K562 (cell line): ENCODE data around the gene GPRC5B. TPM values are rescaled to one million over a fixed set of nuclear protein-coding genes. Genes with fewer than 3 reads are reported as not detected.

ENCODE experiments used
- BCLAF1 ChIP-seq, 2 experiments: fragments of 450-650 bp in 1 of 2; IDR thresholded peaks; 2 replicates each; pipeline ENCODE4 v1.6.1; 2011 to 2017; ENCODE audit warnings: low read depth in 2 of 2, antibody characterized with exemption in 1 of 2, borderline replicate concordance in 1 of 2, low read length in 1 of 2, mild to moderate bottlenecking in 1 of 2, mixed read lengths in 1 of 2; ENCODE audit not compliant: control insufficient read depth in 1 of 2
- CTCF ChIP-seq, 3 experiments: IDR thresholded peaks in 2 of 3; conservative IDR thresholded peaks in 1 of 3; 2 replicates each; pipeline ENCODE4 v1.5.1; 2011 to 2012; ENCODE audit warnings: low read length in 3 of 3, mild to moderate bottlenecking in 3 of 3, control low read depth in 2 of 3, improper control_type of control experiment in 1 of 3, inconsistent platforms in 1 of 3, low read depth in 1 of 3, mixed read lengths in 1 of 3, moderate library complexity in 1 of 3; ENCODE audit not compliant: insufficient read depth in 2 of 3
- E2F8 ChIP-seq: fragments of 450-650 bp; IDR thresholded peaks from 2 replicates; pipeline ENCODE4 v1.7.1; 2018; ENCODE audit warnings: mild to moderate bottlenecking, low read depth; ENCODE audit not compliant: partially characterized antibody
- FOXK2 ChIP-seq, 2 experiments: fragments of 450-650 bp; IDR thresholded peaks in 1 of 2; conservative IDR thresholded peaks in 1 of 2; 2 replicates each; pipeline ENCODE4 v1.6.1; 2016; ENCODE audit warnings: low read depth in 2 of 2, mild to moderate bottlenecking in 1 of 2
- KDM1A ChIP-seq, 2 experiments: fragments of 450-650 bp; IDR thresholded peaks; 2 replicates each; pipeline ENCODE4 v1.6.1; 2016; ENCODE audit warnings: mild to moderate bottlenecking in 2 of 2
- RCOR1 ChIP-seq, 2 experiments: IDR thresholded peaks; 2 replicates each; pipeline ENCODE4 v1.6.1; 2012; ENCODE audit warnings: low read depth in 2 of 2, low read length in 2 of 2, borderline replicate concordance in 1 of 2, improper control_type of control experiment in 1 of 2
- SMAD2 ChIP-seq: fragments of 150-350 bp; IDR thresholded peaks from 2 replicates; pipeline ENCODE4 v1.6.1; 2014; ENCODE audit warnings: low read depth, mild to moderate bottlenecking, low read length
- TSC22D4 ChIP-seq: fragments of 450-650 bp; IDR thresholded peaks from 2 replicates; pipeline ENCODE4 v1.6.1; 2016; ENCODE audit warnings: missing genetic modification characterization, missing biosample characterization, control low read depth
- YY1 ChIP-seq, 3 experiments: IDR thresholded peaks; 2 replicates each; pipeline ENCODE4 v1.6.1; 2011; ENCODE audit warnings: low read length in 2 of 3, mild to moderate bottlenecking in 2 of 3, moderate library complexity in 2 of 3, borderline replicate concordance in 1 of 3, control low read depth in 1 of 3, low read depth in 1 of 3; ENCODE audit not compliant: insufficient read depth in 3 of 3, insufficient replicate concordance in 2 of 3, control insufficient read depth in 1 of 3, insufficient read length in 1 of 3; ENCODE audit errors: extremely low read depth in 1 of 3
- polyA plus RNA-seq, 8 experiments: library from polyadenylated mRNA; depleted of rRNA in 4 of 8; stranded (reverse) in 5 of 8; unstranded in 3 of 8; fragments of >200 nt; fragmentation: Nextera tagmentation in 2 of 8; fragmentation: Illumina TruSeq in 1 of 8; extraction: Ambion mirVana in 2 of 8; extraction: Trizol in 1 of 8; gene quantifications; 2 replicates each; pipeline versions ENCODE4 v1.2.1 to v1.2.3, GENCODE V29; 2011 to 2014; ENCODE audit warnings: inconsistent platforms in 1 of 8, missing spikeins in 1 of 8
- total RNA-seq, 7 experiments: library from RNA; depleted of rRNA in 6 of 7; stranded (reverse); fragments of >200 nt in 6 of 7; fragmentation: Illumina TruSeq in 2 of 7; extraction: Trizol in 2 of 7; gene quantifications; 2 replicates each; pipeline versions ENCODE4 v1.2.1 to v1.2.3, GENCODE V29; 2011 to 2021; ENCODE audit warnings: low replicate concordance in 1 of 7
- TF ChIP-seq, protein P1 (sequence below): fragments of 250-450 bp; sonication (Bioruptor Pico); IDR thresholded peaks from 2 replicates; pipeline ENCODE4 v1.5.0; 2020; ENCODE audit warnings: mild to moderate bottlenecking, borderline replicate concordance
- TF ChIP-seq, protein P2 (sequence below): fragments of 450-650 bp; formaldehyde crosslinking; IDR thresholded peaks from 2 replicates; pipeline ENCODE4 v1.4.0; 2020; ENCODE audit warnings: mild to moderate bottlenecking, moderate library complexity

GPRC5B gene
- total and polyA plus RNA-seq, 9 of the 15 experiments (the other 6 are each of a cell fraction or from before 2014, with no cell fraction given), result 0.65 to 5.5 (median 1.3) TPM

- TF ChIP-seq, protein P1, sequence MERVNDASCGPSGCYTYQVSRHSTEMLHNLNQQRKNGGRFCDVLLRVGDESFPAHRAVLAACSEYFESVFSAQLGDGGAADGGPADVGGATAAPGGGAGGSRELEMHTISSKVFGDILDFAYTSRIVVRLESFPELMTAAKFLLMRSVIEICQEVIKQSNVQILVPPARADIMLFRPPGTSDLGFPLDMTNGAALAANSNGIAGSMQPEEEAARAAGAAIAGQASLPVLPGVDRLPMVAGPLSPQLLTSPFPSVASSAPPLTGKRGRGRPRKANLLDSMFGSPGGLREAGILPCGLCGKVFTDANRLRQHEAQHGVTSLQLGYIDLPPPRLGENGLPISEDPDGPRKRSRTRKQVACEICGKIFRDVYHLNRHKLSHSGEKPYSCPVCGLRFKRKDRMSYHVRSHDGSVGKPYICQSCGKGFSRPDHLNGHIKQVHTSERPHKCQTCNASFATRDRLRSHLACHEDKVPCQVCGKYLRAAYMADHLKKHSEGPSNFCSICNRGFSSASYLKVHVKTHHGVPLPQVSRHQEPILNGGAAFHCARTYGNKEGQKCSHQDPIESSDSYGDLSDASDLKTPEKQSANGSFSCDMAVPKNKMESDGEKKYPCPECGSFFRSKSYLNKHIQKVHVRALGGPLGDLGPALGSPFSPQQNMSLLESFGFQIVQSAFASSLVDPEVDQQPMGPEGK (CRISPR knock-in tag), result no peak
- TF ChIP-seq YY1 (IDR thresholded peaks at IDR 0.05; ENCODE audit: borderline replicate concordance in 1 of 3, control insufficient read depth in 1 of 3, extremely low read depth in 1 of 3, insufficient read depth in 3 of 3, insufficient read length in 1 of 3, insufficient replicate concordance in 2 of 3, low read depth in 1 of 3, low read length in 2 of 3) (peak in 1 of 3 experiments; percentile 34), E2F8 (no peak), CTCF (IDR thresholded peaks at IDR 0.05 in 2 of 3, conservative IDR thresholded peaks at IDR 0.05 in 1 of 3; ENCODE audit: insufficient read depth in 2 of 3, low read depth in 1 of 3, low read length in 3 of 3) (peak; percentile 97 to 99 (median 98)), BCLAF1 (IDR thresholded peaks at IDR 0.05; ENCODE audit: borderline replicate concordance in 1 of 2, control insufficient read depth in 1 of 2, low read depth in 2 of 2, low read length in 1 of 2) (no peak), TSC22D4 (tag) (no peak), KDM1A (IDR thresholded peaks at IDR 0.05) (peak in 1 of 2 experiments; percentile 25; a peak in 1 of 4 replicates), FOXK2 (conservative IDR thresholded peaks at IDR 0.05 in 1 of 2, IDR thresholded peaks at IDR 0.05 in 1 of 2; ENCODE audit: low read depth in 2 of 2) (no peak), SMAD2 (no peak), RCOR1 (IDR thresholded peaks at IDR 0.05; ENCODE audit: borderline replicate concordance in 1 of 2, low read depth in 2 of 2, low read length in 2 of 2) (peak in 1 of 2 experiments; percentile 8; a peak in 1 of 4 replicates)
- TF ChIP-seq, protein P2, sequence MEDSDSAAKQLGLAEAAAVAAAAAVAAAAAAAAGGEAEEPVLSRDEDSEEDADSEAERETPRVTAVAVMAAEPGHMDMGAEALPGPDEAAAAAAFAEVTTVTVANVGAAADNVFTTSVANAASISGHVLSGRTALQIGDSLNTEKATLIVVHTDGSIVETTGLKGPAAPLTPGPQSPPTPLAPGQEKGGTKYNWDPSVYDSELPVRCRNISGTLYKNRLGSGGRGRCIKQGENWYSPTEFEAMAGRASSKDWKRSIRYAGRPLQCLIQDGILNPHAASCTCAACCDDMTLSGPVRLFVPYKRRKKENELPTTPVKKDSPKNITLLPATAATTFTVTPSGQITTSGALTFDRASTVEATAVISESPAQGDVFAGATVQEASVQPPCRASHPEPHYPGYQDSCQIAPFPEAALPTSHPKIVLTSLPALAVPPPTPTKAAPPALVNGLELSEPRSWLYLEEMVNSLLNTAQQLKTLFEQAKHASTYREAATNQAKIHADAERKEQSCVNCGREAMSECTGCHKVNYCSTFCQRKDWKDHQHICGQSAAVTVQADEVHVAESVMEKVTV, result peak; percentile 69
These were observed 22.7 kb upstream of the GPRC5B start (continued) for GRCh38 chr16:19907161-19907992.
